GM12873 (cell line): ENCODE data around the gene CFAP68.

ENCODE experiments used
- CTCF ChIP-seq: IDR thresholded peaks from 2 replicates; pipeline ENCODE4 v1.5.1; 2012; ENCODE audit warnings: low read depth, mild to moderate bottlenecking, moderate library complexity, low read length, control low read depth; ENCODE audit not compliant: insufficient read depth; ENCODE audit errors: missing control alignments

Gene CFAP68, protein sequence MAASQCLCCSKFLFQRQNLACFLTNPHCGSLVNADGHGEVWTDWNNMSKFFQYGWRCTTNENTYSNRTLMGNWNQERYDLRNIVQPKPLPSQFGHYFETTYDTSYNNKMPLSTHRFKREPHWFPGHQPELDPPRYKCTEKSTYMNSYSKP

DNA sequence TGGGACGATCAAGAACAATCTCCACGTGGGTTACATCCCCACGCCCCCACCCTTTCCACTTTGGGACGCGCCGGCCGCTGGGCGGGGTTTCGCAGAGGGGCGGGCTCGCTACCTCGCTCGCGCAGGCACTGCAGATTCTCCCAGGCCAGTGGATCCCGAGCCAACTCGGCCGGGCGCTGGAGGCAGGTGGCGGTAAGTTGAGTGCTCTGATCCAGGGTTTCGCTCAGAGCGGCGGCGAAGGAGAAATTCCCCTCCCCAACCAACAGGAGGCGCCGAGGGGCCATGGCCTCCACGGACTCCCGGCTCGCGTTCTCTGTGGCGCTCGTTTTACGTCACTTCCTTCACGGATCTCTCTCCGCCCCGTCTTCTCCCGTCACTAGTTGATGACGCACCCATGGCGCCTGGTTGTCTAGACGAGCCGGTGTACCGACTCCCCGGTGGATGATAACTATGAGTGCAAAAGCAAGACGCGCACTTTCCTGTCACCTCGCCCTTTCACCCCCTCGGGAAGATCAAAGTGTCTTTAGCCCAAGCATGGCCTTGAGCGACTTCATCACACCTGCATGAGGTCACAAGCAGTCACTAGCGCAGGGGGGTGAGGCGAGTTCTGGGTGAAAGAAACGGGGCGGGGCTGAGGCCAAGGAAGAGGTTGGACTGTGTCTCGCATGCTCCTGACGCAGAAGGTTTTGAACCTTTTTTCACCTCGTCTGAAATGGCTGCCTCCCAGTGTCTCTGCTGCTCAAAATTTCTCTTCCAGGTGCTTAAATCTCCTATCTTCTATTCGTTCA lies at the start of gene CFAP68, which contains the start of gene FDXACB1:
Gene CFAP68, plus strand, starts transcription at position 693 of the 788 bp plus-strand sequence. Its CDS starts 20 bp downstream, at position 713.
Gene FDXACB1, minus strand, starts transcription at position 317 of the 788 bp plus-strand sequence. Its CDS starts 33 bp downstream, at position 284.
- TF ChIP-seq CTCF, result peak; percentile 95

GRCh38 chr11:111833524-111833923 lies 45.8 kb upstream of the CFAP68 start:
- TF ChIP-seq CTCF, result no peak

- TF ChIP-seq CTCF, result no peak
These were observed 44.7 kb upstream of the CFAP68 start for GRCh38 chr11:111834432-111835163.

DNA sequence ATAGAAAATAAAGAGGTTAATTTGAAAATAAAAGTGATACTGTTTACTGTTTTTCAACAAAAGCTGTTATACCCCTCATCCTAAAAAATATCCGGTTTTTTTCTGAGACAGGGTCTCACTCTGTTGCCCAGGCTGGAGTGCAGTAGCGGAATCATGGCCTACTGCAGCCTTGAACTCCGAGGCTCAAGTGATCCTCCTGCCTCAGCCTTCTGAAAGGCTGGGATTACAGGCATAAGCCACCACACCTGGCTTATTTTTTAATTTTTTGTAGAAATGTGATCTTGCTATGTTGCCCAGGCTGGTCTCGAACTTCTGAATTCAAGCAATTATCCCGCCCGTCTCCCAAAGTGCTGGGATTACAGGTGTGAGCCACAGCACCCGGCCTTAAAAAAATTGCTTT lies 43.7 kb upstream of the CFAP68 start:
- TF ChIP-seq CTCF, result no peak

DNA sequence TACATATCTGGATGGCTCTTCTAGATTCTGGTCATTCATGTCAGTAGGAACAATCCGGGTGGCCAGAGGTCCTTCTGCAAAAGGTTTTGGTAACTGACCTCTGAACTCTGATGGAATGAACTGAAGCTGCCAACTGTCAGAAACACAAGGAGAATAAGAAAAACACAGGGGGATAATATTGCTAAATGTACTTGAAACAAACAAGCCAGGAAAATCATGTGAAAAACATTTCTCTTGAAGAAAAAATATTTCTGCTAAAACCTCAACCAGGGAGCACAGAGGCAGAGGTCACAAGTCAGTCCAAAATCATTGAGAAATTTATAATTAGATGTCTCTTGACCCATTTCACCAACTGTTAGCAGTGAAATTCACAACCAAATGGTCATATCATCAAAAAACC lies 43.2 kb upstream of the CFAP68 start:
- TF ChIP-seq CTCF, result no peak

GRCh38 chr11:111836721-111837120 lies 42.6 kb upstream of the CFAP68 start:
- no peak for TF ChIP-seq CTCF

DNA sequence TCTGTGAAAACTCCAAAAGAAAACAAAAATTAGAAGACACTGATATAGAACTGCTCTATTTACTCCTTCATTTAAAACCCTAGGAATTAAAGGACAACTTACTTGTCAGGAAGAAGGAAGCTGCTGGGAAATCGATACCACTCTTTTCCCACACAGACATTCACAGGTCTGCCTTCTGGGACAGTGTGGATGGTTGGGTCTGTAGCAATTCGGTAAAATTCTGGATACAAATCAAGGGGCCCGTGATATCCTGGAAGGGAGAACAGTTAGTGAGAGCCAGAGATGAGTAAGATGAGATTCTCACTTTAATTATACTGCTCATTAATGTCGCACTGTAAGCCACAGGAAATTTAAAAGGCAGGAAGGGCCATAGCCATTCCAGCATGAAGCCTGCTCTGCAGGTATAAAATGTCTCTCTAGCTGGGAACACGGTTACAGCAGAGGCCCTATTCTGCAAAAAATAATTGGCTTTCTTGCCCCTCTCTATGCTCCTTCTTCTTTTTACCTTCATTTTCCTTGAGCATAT lies 41.9 kb upstream of the CFAP68 start:
- no peak for TF ChIP-seq CTCF
